GM12874 (cell line): ENCODE data around the gene DNAH10.

ENCODE experiments used
- CTCF ChIP-seq: IDR thresholded peaks from 2 replicates; pipeline ENCODE4 v1.5.1; 2011; ENCODE audit warnings: low read depth, mild to moderate bottlenecking, control low read depth, low read length, moderate library complexity; ENCODE audit not compliant: insufficient read depth

DNAH10 gene

GRCh38 chr12:123917337-123917850 is 155.3 kb downstream of the DNAH10 start:
- TF ChIP-seq CTCF: no peak

GRCh38 chr12:123919980-123920360 is 157.9 kb downstream of the DNAH10 start:
- TF ChIP-seq CTCF: no peak

- TF ChIP-seq CTCF: no peak
These were observed 160.9 kb downstream of the DNAH10 start for GRCh38 chr12:123923038-123923437.

- no peak for TF ChIP-seq CTCF
These were observed 161.8 kb downstream of the DNAH10 start for GRCh38 chr12:123923927-123924326.

- TF ChIP-seq CTCF: no peak
These were observed 162.4 kb downstream of the DNAH10 start for GRCh38 chr12:123924539-123924938.

- TF ChIP-seq CTCF: 0 out of 2 replicates have a peak, but pooled peaks have one; percentile 7
These were observed 166.3 kb downstream of the DNAH10 start for GRCh38 chr12:123928274-123928865.

- no peak for TF ChIP-seq CTCF
These were observed 166.8 kb downstream of the DNAH10 start for GRCh38 chr12:123928897-123929296.
